WTC11 (cell line): ENCODE data around the gene GLT8D1. TPM values are rescaled to one million over a fixed set of nuclear protein-coding genes. Genes with fewer than 3 reads are reported as not detected.

Source experiments
- AFF4 ChIP-seq: sonication (generic); formaldehyde crosslinking; IDR thresholded peaks from 2 replicates; pipeline ENCODE4 v1.8.1; 2023; ENCODE audit warnings: mild to moderate bottlenecking, missing genetic modification reagents, borderline replicate concordance
- ARID4B ChIP-seq: sonication (generic); formaldehyde crosslinking; IDR thresholded peaks from 2 replicates; pipeline ENCODE4 v1.8.0; 2023; ENCODE audit warnings: missing genetic modification reagents, mild to moderate bottlenecking, borderline replicate concordance
- E2F1 ChIP-seq: sonication (generic); formaldehyde crosslinking; IDR thresholded peaks from 2 replicates; pipeline ENCODE4 v1.8.0; 2022; ENCODE audit warnings: mild to moderate bottlenecking, missing genetic modification reagents
- E2F5 ChIP-seq: sonication (generic); formaldehyde crosslinking; IDR thresholded peaks from 2 replicates; pipeline ENCODE4 v1.8.1; 2022; ENCODE audit warnings: mild to moderate bottlenecking, moderate library complexity, missing genetic modification reagents
- ELF4 ChIP-seq: sonication (generic); formaldehyde crosslinking; IDR thresholded peaks from 2 replicates; pipeline ENCODE4 v1.8.1; 2022; ENCODE audit warnings: low read depth, mild to moderate bottlenecking, moderate library complexity, missing genetic modification reagents
- EMX1 ChIP-seq: fragments of 250-450 bp; sonication (Bioruptor Pico); IDR thresholded peaks from 2 replicates; pipeline ENCODE4 v1.8.0; 2021; ENCODE audit warnings: mild to moderate bottlenecking
- FOXP4 ChIP-seq: sonication (generic); formaldehyde crosslinking; IDR thresholded peaks from 2 replicates; pipeline ENCODE4 v1.8.0; 2022; ENCODE audit warnings: mild to moderate bottlenecking, missing genetic modification reagents
- GABPB1 ChIP-seq: sonication (generic); formaldehyde crosslinking; IDR thresholded peaks from 2 replicates; pipeline ENCODE4 v1.8.1; 2023; ENCODE audit warnings: mild to moderate bottlenecking, missing genetic modification reagents
- GRHL2 ChIP-seq: fragments of 250-450 bp; sonication (Bioruptor Pico); IDR thresholded peaks from 2 replicates; pipeline ENCODE4 v1.8.0; 2022; ENCODE audit warnings: mild to moderate bottlenecking, moderate library complexity; ENCODE audit not compliant: insufficient replicate concordance, severe bottlenecking
- IRF1 ChIP-seq: sonication (generic); formaldehyde crosslinking; IDR thresholded peaks from 2 replicates; pipeline ENCODE4 v1.8.0; 2023; ENCODE audit warnings: missing genetic modification reagents
- NR2C2 ChIP-seq: sonication (generic); formaldehyde crosslinking; IDR thresholded peaks from 2 replicates; pipeline ENCODE4 v1.8.0; 2022; ENCODE audit warnings: mild to moderate bottlenecking, missing genetic modification reagents
- PRRX2 ChIP-seq: fragments of 250-450 bp; sonication (Bioruptor Pico); IDR thresholded peaks from 2 replicates; pipeline ENCODE4 v1.8.0; 2021; ENCODE audit warnings: mild to moderate bottlenecking
- TEAD1 ChIP-seq: sonication (generic); formaldehyde crosslinking; IDR thresholded peaks from 2 replicates; pipeline ENCODE4 v1.8.0; 2022; ENCODE audit warnings: mild to moderate bottlenecking, missing genetic modification reagents
- USF1 ChIP-seq: sonication (generic); formaldehyde crosslinking; IDR thresholded peaks from 2 replicates; pipeline ENCODE4 v1.8.0; 2022; ENCODE audit warnings: mild to moderate bottlenecking, missing genetic modification reagents
- ZBTB21 ChIP-seq: sonication (generic); formaldehyde crosslinking; IDR thresholded peaks from 2 replicates; pipeline ENCODE4 v1.8.1; 2023; ENCODE audit warnings: mild to moderate bottlenecking, missing genetic modification reagents, borderline replicate concordance
- ZMAT4 ChIP-seq: fragments of 250-450 bp; sonication (Bioruptor Pico); IDR thresholded peaks from 2 replicates; pipeline ENCODE4 v1.9.0; 2021; ENCODE audit warnings: mild to moderate bottlenecking
- ZNF219 ChIP-seq: sonication (generic); formaldehyde crosslinking; IDR thresholded peaks from 2 replicates; pipeline ENCODE4 v1.8.0; 2023; ENCODE audit warnings: missing genetic modification reagents, mild to moderate bottlenecking, borderline replicate concordance
- ZNF263 ChIP-seq: sonication (generic); formaldehyde crosslinking; IDR thresholded peaks from 2 replicates; pipeline ENCODE4 v1.8.1; 2022; ENCODE audit warnings: low read depth, mild to moderate bottlenecking, moderate library complexity, missing genetic modification reagents
- ZNF317 ChIP-seq: sonication (generic); formaldehyde crosslinking; IDR thresholded peaks from 2 replicates; pipeline ENCODE4 v1.8.1; 2023; ENCODE audit warnings: low read depth, mild to moderate bottlenecking, moderate library complexity, missing genetic modification reagents, borderline replicate concordance
- ZSCAN18 ChIP-seq: fragments of 250-450 bp; sonication (Bioruptor Pico); IDR thresholded peaks from 2 replicates; pipeline ENCODE4 v2.1.2; 2022; ENCODE audit warnings: mild to moderate bottlenecking, moderate library complexity
- total RNA-seq: library from RNA; stranded (reverse); gene quantifications from 3 replicates; pipeline ENCODE4 v1.2.3, GENCODE V29; 2021

Gene GLT8D1
- total RNA-seq, 1 experiment from 2014 or later: 41.2 TPM

GRCh38 chr3:52705688-52706686, at the start of gene GLT8D1, which contains the start of gene SPCS1 (continued):
- TF ChIP-seq ARID4B (CRISPR knock-in tag): peak; percentile 96
- 0 out of 2 replicates have a peak, but pooled peaks have one; percentile 13 for TF ChIP-seq ZNF317
- peak; percentile 43; the same call in 1 of the 2 replicates for TF ChIP-seq USF1 (CRISPR knock-in tag)
- peak; percentile 24; the same call in 1 of the 2 replicates for TF ChIP-seq TEAD1
- TF ChIP-seq IRF1: peak; percentile 54; the same call in 1 of the 2 replicates
- TF ChIP-seq ZMAT4 (CRISPR knock-in tag): no peak
- TF ChIP-seq EMX1: no peak
- TF ChIP-seq ZSCAN18: no peak
- peak; percentile 42; the same call in 1 of the 2 replicates for TF ChIP-seq ZNF219 (CRISPR knock-in tag)
- 0 out of 2 replicates have a peak, but pooled peaks have one; percentile 55 for TF ChIP-seq ZBTB21 (CRISPR knock-in tag)
- TF ChIP-seq AFF4 (CRISPR knock-in tag): 0 out of 2 replicates have a peak, but pooled peaks have one; percentile 30
- no peak for TF ChIP-seq PRRX2 (CRISPR knock-in tag)
- no peak for TF ChIP-seq GRHL2 (CRISPR knock-in tag)
- peak; percentile 55; the same call in 1 of the 2 replicates for TF ChIP-seq FOXP4
- TF ChIP-seq ELF4 (CRISPR knock-in tag): no peak
- TF ChIP-seq GABPB1 (CRISPR knock-in tag): peak; percentile 70; the same call in 1 of the 2 replicates
- peak; percentile 87; the same call in 1 of the 2 replicates for TF ChIP-seq E2F1
- TF ChIP-seq E2F5 (CRISPR knock-in tag): peak; percentile 53; the same call in 1 of the 2 replicates
- TF ChIP-seq NR2C2 (CRISPR knock-in tag): peak; percentile 70
- TF ChIP-seq ZNF263 (CRISPR knock-in tag): peak; percentile 39; the same call in 1 of the 2 replicates
